H1 (cell line): Measurements from ENCODE around the gene CREB1. TPM values are rescaled to one million over a fixed set of nuclear protein-coding genes. Genes with fewer than 3 reads are reported as not detected.

Source experiments
- BACH1 ChIP-seq: IDR thresholded peaks from 2 replicates; pipeline ENCODE4 v1.6.1; 2012; ENCODE audit warnings: low read length, improper control_type of control experiment
- BRCA1 ChIP-seq: IDR thresholded peaks from 2 replicates; pipeline ENCODE4 v1.6.1; 2012; ENCODE audit warnings: low read depth, low read length, improper control_type of control experiment
- JUN ChIP-seq: IDR thresholded peaks from 2 replicates; pipeline ENCODE4 v1.6.1; 2011; ENCODE audit warnings: low read depth, mild to moderate bottlenecking, improper control_type of control experiment, low read length
- KDM5A ChIP-seq: fragments of 200-600 bp; IDR thresholded peaks from 2 replicates; pipeline ENCODE4 v1.7.1; 2012; ENCODE audit warnings: mild to moderate bottlenecking, low read length, inconsistent platforms, mixed read lengths
- NRF1 ChIP-seq: IDR thresholded peaks from 2 replicates; pipeline ENCODE4 v1.6.1; 2011; ENCODE audit warnings: mild to moderate bottlenecking, low read depth, low read length, improper control_type of control experiment
- POLR2AphosphoS5 ChIP-seq: IDR thresholded peaks from 2 replicates; pipeline ENCODE4 v1.6.1; 2011; ENCODE audit warnings: low read depth, low read length
- SAP30 ChIP-seq: fragments of 300-600 bp; sonication (generic); IDR thresholded peaks from 2 replicates; pipeline ENCODE4 v1.7.1; 2012; ENCODE audit warnings: low read length, moderate library complexity, mild to moderate bottlenecking, inconsistent platforms; ENCODE audit not compliant: insufficient read depth, insufficient replicate concordance
- SP2 ChIP-seq: IDR thresholded peaks from 2 replicates; pipeline ENCODE4 v1.6.1; 2012; ENCODE audit warnings: mild to moderate bottlenecking, low read length, inconsistent platforms
- YY1 ChIP-seq: IDR thresholded peaks from 2 replicates; pipeline ENCODE4 v1.6.1; 2011; ENCODE audit warnings: low read depth, mild to moderate bottlenecking, low read length
- ZNF274 ChIP-seq: IDR thresholded peaks from 2 replicates; pipeline ENCODE4 v1.7.0; 2012; ENCODE audit warnings: low read length, borderline replicate concordance; ENCODE audit errors: extremely low read depth
- polyA plus RNA-seq, 7 experiments: library from polyadenylated mRNA; depleted of rRNA in 3 of 7; stranded (reverse) in 5 of 7; unstranded in 2 of 7; fragments of >200 nt in 5 of 7; fragments of 200-250 nt in 2 of 7; gene quantifications; 1 replicate in 5 of 7; 2 replicates in 1 of 7; 4 replicates in 1 of 7; pipeline versions ENCODE4 v1.2.1 to v1.2.3, GENCODE V29; 2011 to 2013; ENCODE audit warnings: missing spikeins in 2 of 7, mixed read lengths in 2 of 7
- total RNA-seq: library from RNA; stranded (reverse); fragmentation: NEBNext Ultra II Directional; extraction: Animal tissue kit (Norgen Biotek cat#: 25700); gene quantifications from 2 replicates; pipeline ENCODE4 v1.2.1, GENCODE V29; 2021
- TF ChIP-seq, protein P1 (sequence below): fragments of 300-600 bp; sonication (generic); IDR thresholded peaks from 2 replicates; pipeline ENCODE4 v1.7.1; 2012; ENCODE audit warnings: low read length, moderate library complexity, mild to moderate bottlenecking, inconsistent platforms; ENCODE audit not compliant: insufficient replicate concordance

The CREB1 gene
- total and polyA plus RNA-seq, 2 of the 8 experiments (the other 6 are each of a cell fraction or from before 2014, with no cell fraction given): 46.3 to 99.0 TPM

- TF ChIP-seq, protein P1, sequence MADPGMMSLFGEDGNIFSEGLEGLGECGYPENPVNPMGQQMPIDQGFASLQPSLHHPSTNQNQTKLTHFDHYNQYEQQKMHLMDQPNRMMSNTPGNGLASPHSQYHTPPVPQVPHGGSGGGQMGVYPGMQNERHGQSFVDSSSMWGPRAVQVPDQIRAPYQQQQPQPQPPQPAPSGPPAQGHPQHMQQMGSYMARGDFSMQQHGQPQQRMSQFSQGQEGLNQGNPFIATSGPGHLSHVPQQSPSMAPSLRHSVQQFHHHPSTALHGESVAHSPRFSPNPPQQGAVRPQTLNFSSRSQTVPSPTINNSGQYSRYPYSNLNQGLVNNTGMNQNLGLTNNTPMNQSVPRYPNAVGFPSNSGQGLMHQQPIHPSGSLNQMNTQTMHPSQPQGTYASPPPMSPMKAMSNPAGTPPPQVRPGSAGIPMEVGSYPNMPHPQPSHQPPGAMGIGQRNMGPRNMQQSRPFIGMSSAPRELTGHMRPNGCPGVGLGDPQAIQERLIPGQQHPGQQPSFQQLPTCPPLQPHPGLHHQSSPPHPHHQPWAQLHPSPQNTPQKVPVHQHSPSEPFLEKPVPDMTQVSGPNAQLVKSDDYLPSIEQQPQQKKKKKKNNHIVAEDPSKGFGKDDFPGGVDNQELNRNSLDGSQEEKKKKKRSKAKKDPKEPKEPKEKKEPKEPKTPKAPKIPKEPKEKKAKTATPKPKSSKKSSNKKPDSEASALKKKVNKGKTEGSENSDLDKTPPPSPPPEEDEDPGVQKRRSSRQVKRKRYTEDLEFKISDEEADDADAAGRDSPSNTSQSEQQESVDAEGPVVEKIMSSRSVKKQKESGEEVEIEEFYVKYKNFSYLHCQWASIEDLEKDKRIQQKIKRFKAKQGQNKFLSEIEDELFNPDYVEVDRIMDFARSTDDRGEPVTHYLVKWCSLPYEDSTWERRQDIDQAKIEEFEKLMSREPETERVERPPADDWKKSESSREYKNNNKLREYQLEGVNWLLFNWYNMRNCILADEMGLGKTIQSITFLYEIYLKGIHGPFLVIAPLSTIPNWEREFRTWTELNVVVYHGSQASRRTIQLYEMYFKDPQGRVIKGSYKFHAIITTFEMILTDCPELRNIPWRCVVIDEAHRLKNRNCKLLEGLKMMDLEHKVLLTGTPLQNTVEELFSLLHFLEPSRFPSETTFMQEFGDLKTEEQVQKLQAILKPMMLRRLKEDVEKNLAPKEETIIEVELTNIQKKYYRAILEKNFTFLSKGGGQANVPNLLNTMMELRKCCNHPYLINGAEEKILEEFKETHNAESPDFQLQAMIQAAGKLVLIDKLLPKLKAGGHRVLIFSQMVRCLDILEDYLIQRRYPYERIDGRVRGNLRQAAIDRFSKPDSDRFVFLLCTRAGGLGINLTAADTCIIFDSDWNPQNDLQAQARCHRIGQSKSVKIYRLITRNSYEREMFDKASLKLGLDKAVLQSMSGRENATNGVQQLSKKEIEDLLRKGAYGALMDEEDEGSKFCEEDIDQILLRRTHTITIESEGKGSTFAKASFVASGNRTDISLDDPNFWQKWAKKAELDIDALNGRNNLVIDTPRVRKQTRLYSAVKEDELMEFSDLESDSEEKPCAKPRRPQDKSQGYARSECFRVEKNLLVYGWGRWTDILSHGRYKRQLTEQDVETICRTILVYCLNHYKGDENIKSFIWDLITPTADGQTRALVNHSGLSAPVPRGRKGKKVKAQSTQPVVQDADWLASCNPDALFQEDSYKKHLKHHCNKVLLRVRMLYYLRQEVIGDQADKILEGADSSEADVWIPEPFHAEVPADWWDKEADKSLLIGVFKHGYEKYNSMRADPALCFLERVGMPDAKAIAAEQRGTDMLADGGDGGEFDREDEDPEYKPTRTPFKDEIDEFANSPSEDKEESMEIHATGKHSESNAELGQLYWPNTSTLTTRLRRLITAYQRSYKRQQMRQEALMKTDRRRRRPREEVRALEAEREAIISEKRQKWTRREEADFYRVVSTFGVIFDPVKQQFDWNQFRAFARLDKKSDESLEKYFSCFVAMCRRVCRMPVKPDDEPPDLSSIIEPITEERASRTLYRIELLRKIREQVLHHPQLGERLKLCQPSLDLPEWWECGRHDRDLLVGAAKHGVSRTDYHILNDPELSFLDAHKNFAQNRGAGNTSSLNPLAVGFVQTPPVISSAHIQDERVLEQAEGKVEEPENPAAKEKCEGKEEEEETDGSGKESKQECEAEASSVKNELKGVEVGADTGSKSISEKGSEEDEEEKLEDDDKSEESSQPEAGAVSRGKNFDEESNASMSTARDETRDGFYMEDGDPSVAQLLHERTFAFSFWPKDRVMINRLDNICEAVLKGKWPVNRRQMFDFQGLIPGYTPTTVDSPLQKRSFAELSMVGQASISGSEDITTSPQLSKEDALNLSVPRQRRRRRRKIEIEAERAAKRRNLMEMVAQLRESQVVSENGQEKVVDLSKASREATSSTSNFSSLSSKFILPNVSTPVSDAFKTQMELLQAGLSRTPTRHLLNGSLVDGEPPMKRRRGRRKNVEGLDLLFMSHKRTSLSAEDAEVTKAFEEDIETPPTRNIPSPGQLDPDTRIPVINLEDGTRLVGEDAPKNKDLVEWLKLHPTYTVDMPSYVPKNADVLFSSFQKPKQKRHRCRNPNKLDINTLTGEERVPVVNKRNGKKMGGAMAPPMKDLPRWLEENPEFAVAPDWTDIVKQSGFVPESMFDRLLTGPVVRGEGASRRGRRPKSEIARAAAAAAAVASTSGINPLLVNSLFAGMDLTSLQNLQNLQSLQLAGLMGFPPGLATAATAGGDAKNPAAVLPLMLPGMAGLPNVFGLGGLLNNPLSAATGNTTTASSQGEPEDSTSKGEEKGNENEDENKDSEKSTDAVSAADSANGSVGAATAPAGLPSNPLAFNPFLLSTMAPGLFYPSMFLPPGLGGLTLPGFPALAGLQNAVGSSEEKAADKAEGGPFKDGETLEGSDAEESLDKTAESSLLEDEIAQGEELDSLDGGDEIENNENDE: no peak
- TF ChIP-seq KDM5A: no peak
- no peak for TF ChIP-seq YY1
- TF ChIP-seq ZNF274: no peak
- TF ChIP-seq BRCA1: no peak
- no peak for TF ChIP-seq JUN
- no peak for TF ChIP-seq SAP30
- no peak for TF ChIP-seq SP2
- no peak for TF ChIP-seq NRF1
- TF ChIP-seq BACH1: no peak
- TF ChIP-seq POLR2AphosphoS5: no peak
Observed at GRCh38 chr2:207482630-207483029, 47.1 kb upstream of the CREB1 start (continued).
